Hepatocyte (in vitro differentiated cells): ENCODE measurements around the gene CXCR6. TPM values are rescaled to one million over a fixed set of nuclear protein-coding genes. Genes with fewer than 3 reads are reported as not detected.

Experiments used
- DNase-seq: peaks from one replicate; pipeline ENCODE4 v3.0.0-alpha.2; 2016; ENCODE audit warnings: low spot score
- H2AFZ ChIP-seq: fragments of 200-600 bp; sonication (generic); 2 replicates; pipeline ENCODE4 v1.6.0; 2016; ENCODE audit warnings: antibody characterized with exemption, mild to moderate bottlenecking
- H3K27ac ChIP-seq: fragments of 200-600 bp; sonication (generic); 2 replicates; pipeline ENCODE4 v1.5.1; 2016; ENCODE audit warnings: mild to moderate bottlenecking
- H3K27me3 ChIP-seq: fragments of 200-600 bp; sonication (generic); 2 replicates; pipeline ENCODE4 v1.6.1; 2016
- H3K36me3 ChIP-seq: fragments of 200-600 bp; sonication (generic); replicated peaks from 2 replicates; pipeline ENCODE4 v1.5.1; 2016; ENCODE audit warnings: low read depth; ENCODE audit not compliant: insufficient read depth
- H3K4me1 ChIP-seq: fragments of 200-600 bp; sonication (generic); 2 replicates; pipeline ENCODE4 v1.5.1; 2016; ENCODE audit warnings: mild to moderate bottlenecking, moderate library complexity; ENCODE audit not compliant: insufficient read depth
- H3K4me2 ChIP-seq: fragments of 200-600 bp; sonication (generic); 2 replicates; pipeline ENCODE4 v1.6.0; 2016
- H3K4me3 ChIP-seq: fragments of 200-600 bp; sonication (generic); 2 replicates; pipeline ENCODE4 v1.5.1; 2016; ENCODE audit warnings: mild to moderate bottlenecking
- H3K79me2 ChIP-seq: fragments of 200-600 bp; sonication (generic); 2 replicates; pipeline ENCODE4 v1.6.0; 2017; ENCODE audit warnings: mild to moderate bottlenecking
- H3K9me2 ChIP-seq: fragments of 200-600 bp; sonication (generic); replicated peaks from 2 replicates; pipeline ENCODE4 v1.6.0; 2017; ENCODE audit warnings: mild to moderate bottlenecking; ENCODE audit not compliant: insufficient read depth
- H3K9me3 ChIP-seq: fragments of 200-600 bp; sonication (generic); 2 replicates; pipeline ENCODE4 v1.5.1; 2016; ENCODE audit warnings: low read depth, mild to moderate bottlenecking
- H4K20me1 ChIP-seq: fragments of 200-600 bp; sonication (generic); 2 replicates; pipeline ENCODE4 v1.6.0; 2016; ENCODE audit warnings: mild to moderate bottlenecking; ENCODE audit not compliant: insufficient read depth, poor library complexity, severe bottlenecking
- EZH2 ChIP-seq: fragments of 200-600 bp; sonication (generic); IDR thresholded peaks from 2 replicates; pipeline ENCODE4 v1.6.1; 2016; ENCODE audit warnings: antibody characterized with exemption, mild to moderate bottlenecking, borderline replicate concordance
- EZH2phosphoT487 ChIP-seq: fragments of 200-600 bp; sonication (generic); IDR thresholded peaks from one replicate; pipeline ENCODE4 v1.6.1; 2018; ENCODE audit warnings: antibody characterized with exemption, mild to moderate bottlenecking, low read depth, moderate library complexity; ENCODE audit not compliant: unreplicated experiment, severe bottlenecking
- WGBS: methylation state at CpG from one replicate; pipeline ENCODE4 v1.1.6; 2016; ENCODE audit warnings: low lambda C conversion rate; ENCODE audit errors: missing lambda C conversion rate; 5-methylcytosine and 5-hydroxymethylcytosine counted together
- polyA plus RNA-seq: library from polyadenylated mRNA; unstranded; fragments of >200 nt; fragmentation: Nextera tagmentation; extraction: Ambion mirVana; gene quantifications from 2 replicates; pipeline ENCODE4 v1.2.1, GENCODE V29; 2016
- total RNA-seq: library from RNA; depleted of rRNA; stranded (reverse); fragments of >200 nt; gene quantifications from 2 replicates; pipeline ENCODE4 v1.2.3, GENCODE V29; 2014
- TF ChIP-seq, protein P1 (sequence below): fragments of 200-600 bp; sonication (generic); IDR thresholded peaks from 2 replicates; pipeline ENCODE4 v1.5.1; 2016; ENCODE audit warnings: antibody characterized with exemption, mild to moderate bottlenecking; ENCODE audit not compliant: poor library complexity

The CXCR6 gene
- total and polyA plus RNA-seq, 2 experiments from 2014 or later = 0.33 TPM; not detected in 1

DNA sequence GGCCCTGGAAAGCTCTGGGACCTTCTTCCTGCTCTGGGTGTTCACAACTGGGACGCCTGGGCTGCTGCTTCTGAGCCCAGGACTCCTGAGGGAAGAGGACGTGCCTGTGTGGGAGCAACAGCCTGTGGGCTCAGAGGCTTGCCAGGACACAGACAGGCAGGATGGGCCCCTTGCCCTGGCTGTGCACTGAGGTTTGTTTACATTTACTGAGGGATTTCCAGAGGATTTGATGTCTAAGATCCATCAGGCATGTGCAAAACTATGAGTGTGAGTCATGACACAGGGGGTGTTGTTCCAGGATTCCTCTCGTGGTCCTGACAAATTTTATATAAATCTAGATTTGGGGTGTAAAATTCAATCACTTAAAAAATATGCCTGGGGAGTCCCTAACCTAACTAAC lies 46.3 kb upstream of the CXCR6 start:
- Histone ChIP-seq H3K27ac (peak overlapping the region; percentile 80), H4K20me1 (no peaks in the 10 kb centered on the region), H3K4me3 (no peak overlapping the region), H3K9me3 (no peaks in the 10 kb centered on the region), H3K4me2 (peak overlapping the region; percentile 55), H3K79me2 (no peaks in the 10 kb centered on the region), H3K4me1 (peaks cover 24% of the 10 kb centered on the region), H3K36me3 (no peaks in the 10 kb centered on the region), H3K9me2 (no peaks in the 10 kb centered on the region), H3K27me3 (no peaks in the 10 kb centered on the region), H2AFZ (no peak overlapping the region)
- WGBS = 37% methylated on average over 3 of the region's 3 CpGs
- peak; percentile 55 for DNase-seq
- TF ChIP-seq EZH2 = no peak
- TF ChIP-seq EZH2phosphoT487 = no peak
- TF ChIP-seq, protein P1, sequence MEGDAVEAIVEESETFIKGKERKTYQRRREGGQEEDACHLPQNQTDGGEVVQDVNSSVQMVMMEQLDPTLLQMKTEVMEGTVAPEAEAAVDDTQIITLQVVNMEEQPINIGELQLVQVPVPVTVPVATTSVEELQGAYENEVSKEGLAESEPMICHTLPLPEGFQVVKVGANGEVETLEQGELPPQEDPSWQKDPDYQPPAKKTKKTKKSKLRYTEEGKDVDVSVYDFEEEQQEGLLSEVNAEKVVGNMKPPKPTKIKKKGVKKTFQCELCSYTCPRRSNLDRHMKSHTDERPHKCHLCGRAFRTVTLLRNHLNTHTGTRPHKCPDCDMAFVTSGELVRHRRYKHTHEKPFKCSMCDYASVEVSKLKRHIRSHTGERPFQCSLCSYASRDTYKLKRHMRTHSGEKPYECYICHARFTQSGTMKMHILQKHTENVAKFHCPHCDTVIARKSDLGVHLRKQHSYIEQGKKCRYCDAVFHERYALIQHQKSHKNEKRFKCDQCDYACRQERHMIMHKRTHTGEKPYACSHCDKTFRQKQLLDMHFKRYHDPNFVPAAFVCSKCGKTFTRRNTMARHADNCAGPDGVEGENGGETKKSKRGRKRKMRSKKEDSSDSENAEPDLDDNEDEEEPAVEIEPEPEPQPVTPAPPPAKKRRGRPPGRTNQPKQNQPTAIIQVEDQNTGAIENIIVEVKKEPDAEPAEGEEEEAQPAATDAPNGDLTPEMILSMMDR = no peak

DNA sequence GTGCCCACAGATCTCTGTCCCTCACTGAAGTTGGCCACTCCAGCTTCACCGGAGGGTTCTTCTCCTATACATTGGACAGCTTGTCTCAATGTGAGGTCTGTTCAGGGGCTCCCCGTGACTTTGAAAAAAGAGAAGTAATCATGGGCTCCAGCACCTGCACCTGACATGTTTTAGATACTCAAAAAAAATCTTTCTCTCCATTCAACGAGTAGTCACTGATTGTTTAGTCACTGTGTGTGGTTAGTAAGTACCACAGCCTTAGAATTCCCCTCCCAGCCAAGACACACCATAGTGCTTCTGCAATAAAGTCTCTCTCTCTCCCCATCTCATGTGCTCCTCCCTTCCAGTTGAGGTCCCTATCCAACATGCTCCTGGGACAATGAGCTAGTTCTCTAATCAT lies 38.3 kb upstream of the CXCR6 start:
- H3K9me3 ChIP-seq = no peaks in the 10 kb centered on the region
- H3K36me3 ChIP-seq = no peaks in the 10 kb centered on the region
- TF ChIP-seq, protein P1 = no peak
- TF ChIP-seq EZH2phosphoT487 (no peak), EZH2 (no peak)
- H3K4me3 ChIP-seq = no peak overlapping the region
- 89% methylated on average over 3 of the region's 3 CpGs for WGBS
- no peaks in the 10 kb centered on the region for H3K79me2 ChIP-seq
- H3K27me3 ChIP-seq = no peaks in the 10 kb centered on the region
- no peak for DNase-seq
- no peak overlapping the region for H2AFZ ChIP-seq
- no peaks in the 10 kb centered on the region for H4K20me1 ChIP-seq
- no peak overlapping the region for H3K27ac ChIP-seq
- H3K9me2 ChIP-seq = no peaks in the 10 kb centered on the region
- peaks cover 8% of the 10 kb centered on the region for H3K4me1 ChIP-seq
- no peak overlapping the region for H3K4me2 ChIP-seq

DNA sequence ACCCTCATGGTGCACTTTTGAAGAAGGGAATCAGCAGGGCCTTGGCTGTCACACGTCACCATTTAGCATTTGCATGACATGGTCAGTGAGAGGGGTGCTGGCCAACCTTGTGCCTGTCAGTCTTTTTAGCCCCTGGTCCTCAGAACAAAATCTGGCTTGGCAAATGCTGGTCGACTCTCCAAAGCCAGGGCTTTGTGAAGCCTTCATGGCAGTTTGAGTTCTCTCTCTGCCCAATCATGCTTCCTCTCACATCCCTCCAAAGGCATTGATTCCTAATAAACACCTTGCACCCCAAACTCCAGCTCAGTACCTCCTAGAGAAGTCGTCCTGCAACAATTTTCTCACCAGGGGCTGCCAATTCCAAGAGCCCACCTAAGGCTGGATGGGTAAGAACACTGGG lies 37.5 kb upstream of the CXCR6 start:
- no peak for TF ChIP-seq EZH2phosphoT487
- TF ChIP-seq, protein P1 = no peak
- Histone ChIP-seq H4K20me1 (no peaks in the 10 kb centered on the region), H3K4me1 (peaks cover 8% of the 10 kb centered on the region), H3K27ac (no peak overlapping the region), H3K27me3 (no peaks in the 10 kb centered on the region), H3K4me2 (no peak overlapping the region), H3K9me2 (no peaks in the 10 kb centered on the region), H2AFZ (no peak overlapping the region), H3K4me3 (no peak overlapping the region), H3K9me3 (no peaks in the 10 kb centered on the region), H3K36me3 (no peaks in the 10 kb centered on the region), H3K79me2 (no peaks in the 10 kb centered on the region)
- 84% methylated on average over 3 of the region's 3 CpGs for WGBS
- no peak for DNase-seq
